Fibroblast of villous mesenchyme (primary cell): ENCODE data around the gene HOXA11. TPM values are rescaled to one million over a fixed set of nuclear protein-coding genes. Genes with fewer than 3 reads are reported as not detected.
A peak's percentile ranks its signal among the peaks of the same experiment; 100 is the strongest.

Experiments used
- DNase-seq: peaks from one replicate; pipeline ENCODE4 v3.0.0-alpha.2; 2010; ENCODE audit warnings: low read depth
- H3K4me3 ChIP-seq: 2 replicates; pipeline ENCODE4 v1.5.1; 2011; ENCODE audit warnings: low read depth, mild to moderate bottlenecking, low read length
- CTCF ChIP-seq: IDR thresholded peaks from 2 replicates; pipeline ENCODE4 v1.5.1; 2012; ENCODE audit warnings: low read depth, mild to moderate bottlenecking, low read length; ENCODE audit not compliant: insufficient read depth
- total RNA-seq: library from RNA; depleted of rRNA; stranded (reverse); fragments of >200 nt; gene quantifications from 2 replicates; pipeline ENCODE4 v1.2.3, GENCODE V29; 2012

HOXA11 gene
- total RNA-seq, 1 donor: 47.1 TPM

- H3K4me3 ChIP-seq: peak overlapping the region; percentile 67
- no peak for TF ChIP-seq CTCF
Observed at GRCh38 chr7:27163288-27164044, 21.6 kb downstream of the HOXA11 start.

DNA sequence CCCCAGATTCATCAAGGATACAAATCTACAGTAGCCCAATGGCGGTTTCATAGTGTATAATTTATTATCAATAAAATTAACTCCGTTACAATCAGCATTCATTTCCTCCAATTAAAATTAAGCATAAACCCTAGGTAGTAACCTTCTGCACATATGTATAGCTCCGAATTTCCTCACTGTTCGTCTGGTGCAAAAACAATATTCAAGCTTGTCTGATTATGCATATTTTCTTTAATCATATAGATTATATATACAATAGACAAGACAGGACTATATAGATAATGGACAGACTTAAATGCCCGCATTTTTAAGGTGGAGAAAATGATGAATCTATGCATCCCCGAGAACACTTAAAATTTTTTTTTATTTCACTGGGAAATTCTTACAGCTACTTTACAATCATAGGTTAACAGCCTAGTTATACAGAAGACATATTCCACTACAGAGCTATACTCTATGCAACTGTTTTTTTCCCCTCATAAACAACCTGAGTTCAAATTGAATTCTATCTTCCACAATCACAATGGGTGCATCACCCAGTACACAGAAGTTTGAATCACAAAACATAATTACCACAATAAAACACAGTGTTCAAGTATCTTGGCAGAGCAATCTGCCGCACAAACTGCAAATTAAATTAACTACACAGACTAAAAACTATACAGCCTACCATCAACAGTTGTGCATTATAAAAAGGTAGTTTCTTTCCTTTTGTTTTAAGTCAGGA, 22.3 kb downstream of the HOXA11 start:
- peak; percentile 38 for DNase-seq
- H3K4me3 ChIP-seq: peak overlapping the region; percentile 67
- no peak for TF ChIP-seq CTCF

More at GRCh38 chr7:27163288-27164044, 21.6 kb downstream of the HOXA11 start:
- peak; percentile 37 for DNase-seq

DNA sequence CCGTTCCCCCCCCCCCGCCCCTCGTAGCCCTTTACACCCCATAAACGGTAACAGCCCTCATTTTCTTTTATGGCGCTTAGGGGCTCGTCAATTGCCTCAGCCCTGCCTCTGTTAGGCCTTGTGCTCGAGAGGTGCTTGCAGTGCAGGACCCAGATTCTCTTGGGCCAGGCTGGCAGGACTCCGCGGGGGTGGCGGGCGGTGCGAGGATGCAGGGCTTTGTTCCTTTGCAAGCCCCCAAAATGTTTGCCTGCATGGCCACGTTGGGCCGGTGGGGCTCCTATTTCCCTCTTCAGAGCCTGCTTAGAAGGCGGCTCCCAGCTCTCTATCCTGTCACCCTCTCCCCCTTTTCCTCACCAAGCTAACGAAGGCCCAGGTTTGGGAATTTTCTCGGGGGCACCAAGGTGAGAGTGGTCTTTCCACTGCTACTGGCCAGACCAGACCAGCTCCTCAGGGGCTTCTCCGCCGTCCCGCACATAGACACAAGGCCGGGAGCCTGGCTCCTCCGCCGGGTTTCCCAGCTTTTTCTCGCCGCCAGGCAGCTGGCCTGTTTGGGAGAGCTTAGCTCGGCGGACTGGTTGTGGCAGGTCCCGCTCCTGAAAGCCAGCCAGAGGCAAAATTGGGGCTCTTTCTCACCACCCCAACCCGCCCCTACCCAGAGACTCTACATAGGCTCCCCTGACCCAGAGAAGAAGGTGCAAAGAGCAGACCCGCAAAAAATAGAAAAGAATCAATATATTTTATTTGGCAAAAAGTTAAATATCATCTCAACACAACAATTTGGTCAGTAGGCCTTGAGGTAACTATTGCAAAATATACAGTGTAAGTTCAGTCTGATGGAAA, 23.1 kb downstream of the HOXA11 start:
- peak overlapping the region; percentile 67 for H3K4me3 ChIP-seq
- peak; percentile 47 for DNase-seq
- no peak for TF ChIP-seq CTCF

- no peak for TF ChIP-seq CTCF
- H3K4me3 ChIP-seq: peak overlapping the region; percentile 67
- peak; percentile 63 for DNase-seq
Observed at GRCh38 chr7:27161214-27161720, 23.8 kb downstream of the HOXA11 start.

GRCh38 chr7:27160546-27161213, 24.4 kb downstream of the HOXA11 start:
- peak; percentile 90 for DNase-seq
- H3K4me3 ChIP-seq: peak overlapping the region; percentile 60
- peak; percentile 92 for TF ChIP-seq CTCF

- DNase-seq: no peak
- no peak for TF ChIP-seq CTCF
- H3K4me3 ChIP-seq: peak overlapping the region; percentile 60
Observed at GRCh38 chr7:27160145-27160545, 24.9 kb downstream of the HOXA11 start.
